ENCODE results near the gene BMERB1.
"Not testable (repeated sequence)": the region's sequence is repeated elsewhere in the genome, so short reads cannot be mapped to it uniquely, and the experiment has no call there.

- not testable (repeated sequence) for TF ChIP-seq CTCF (IDR thresholded peaks at IDR 0.05; ENCODE audit: low read depth, low read length); POLR2A (IDR thresholded peaks at IDR 0.05; ENCODE audit: extremely low read depth, insufficient read length); MYC (IDR thresholded peaks at IDR 0.05; ENCODE audit: low read depth, low read length)
- TF ChIP-seq, protein P1, sequence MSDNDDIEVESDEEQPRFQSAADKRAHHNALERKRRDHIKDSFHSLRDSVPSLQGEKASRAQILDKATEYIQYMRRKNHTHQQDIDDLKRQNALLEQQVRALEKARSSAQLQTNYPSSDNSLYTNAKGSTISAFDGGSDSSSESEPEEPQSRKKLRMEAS (IDR thresholded peaks at IDR 0.05; ENCODE audit: low read depth, low read length) = not testable (repeated sequence)
Measured at GRCh38 chr16:15573896-15574613, 139.7 kb downstream of the BMERB1 start.

All from NB4 (cell line).